Measurements from ENCODE around the gene INTS2. TPM values are rescaled to one million over a fixed set of nuclear protein-coding genes. Genes with fewer than 3 reads are reported as not detected.
"Not testable (repeated sequence)": the region's sequence is repeated elsewhere in the genome, so short reads cannot be mapped to it uniquely, and the experiment has no call there.

INTS2 gene, protein sequence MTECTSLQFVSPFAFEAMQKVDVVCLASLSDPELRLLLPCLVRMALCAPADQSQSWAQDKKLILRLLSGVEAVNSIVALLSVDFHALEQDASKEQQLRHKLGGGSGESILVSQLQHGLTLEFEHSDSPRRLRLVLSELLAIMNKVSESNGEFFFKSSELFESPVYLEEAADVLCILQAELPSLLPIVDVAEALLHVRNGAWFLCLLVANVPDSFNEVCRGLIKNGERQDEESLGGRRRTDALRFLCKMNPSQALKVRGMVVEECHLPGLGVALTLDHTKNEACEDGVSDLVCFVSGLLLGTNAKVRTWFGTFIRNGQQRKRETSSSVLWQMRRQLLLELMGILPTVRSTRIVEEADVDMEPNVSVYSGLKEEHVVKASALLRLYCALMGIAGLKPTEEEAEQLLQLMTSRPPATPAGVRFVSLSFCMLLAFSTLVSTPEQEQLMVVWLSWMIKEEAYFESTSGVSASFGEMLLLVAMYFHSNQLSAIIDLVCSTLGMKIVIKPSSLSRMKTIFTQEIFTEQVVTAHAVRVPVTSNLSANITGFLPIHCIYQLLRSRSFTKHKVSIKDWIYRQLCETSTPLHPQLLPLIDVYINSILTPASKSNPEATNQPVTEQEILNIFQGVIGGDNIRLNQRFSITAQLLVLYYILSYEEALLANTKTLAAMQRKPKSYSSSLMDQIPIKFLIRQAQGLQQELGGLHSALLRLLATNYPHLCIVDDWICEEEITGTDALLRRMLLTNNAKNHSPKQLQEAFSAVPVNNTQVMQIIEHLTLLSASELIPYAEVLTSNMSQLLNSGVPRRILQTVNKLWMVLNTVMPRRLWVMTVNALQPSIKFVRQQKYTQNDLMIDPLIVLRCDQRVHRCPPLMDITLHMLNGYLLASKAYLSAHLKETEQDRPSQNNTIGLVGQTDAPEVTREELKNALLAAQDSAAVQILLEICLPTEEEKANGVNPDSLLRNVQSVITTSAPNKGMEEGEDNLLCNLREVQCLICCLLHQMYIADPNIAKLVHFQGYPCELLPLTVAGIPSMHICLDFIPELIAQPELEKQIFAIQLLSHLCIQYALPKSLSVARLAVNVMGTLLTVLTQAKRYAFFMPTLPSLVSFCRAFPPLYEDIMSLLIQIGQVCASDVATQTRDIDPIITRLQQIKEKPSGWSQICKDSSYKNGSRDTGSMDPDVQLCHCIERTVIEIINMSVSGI
- 18.0 TPM for total RNA-seq

DNA sequence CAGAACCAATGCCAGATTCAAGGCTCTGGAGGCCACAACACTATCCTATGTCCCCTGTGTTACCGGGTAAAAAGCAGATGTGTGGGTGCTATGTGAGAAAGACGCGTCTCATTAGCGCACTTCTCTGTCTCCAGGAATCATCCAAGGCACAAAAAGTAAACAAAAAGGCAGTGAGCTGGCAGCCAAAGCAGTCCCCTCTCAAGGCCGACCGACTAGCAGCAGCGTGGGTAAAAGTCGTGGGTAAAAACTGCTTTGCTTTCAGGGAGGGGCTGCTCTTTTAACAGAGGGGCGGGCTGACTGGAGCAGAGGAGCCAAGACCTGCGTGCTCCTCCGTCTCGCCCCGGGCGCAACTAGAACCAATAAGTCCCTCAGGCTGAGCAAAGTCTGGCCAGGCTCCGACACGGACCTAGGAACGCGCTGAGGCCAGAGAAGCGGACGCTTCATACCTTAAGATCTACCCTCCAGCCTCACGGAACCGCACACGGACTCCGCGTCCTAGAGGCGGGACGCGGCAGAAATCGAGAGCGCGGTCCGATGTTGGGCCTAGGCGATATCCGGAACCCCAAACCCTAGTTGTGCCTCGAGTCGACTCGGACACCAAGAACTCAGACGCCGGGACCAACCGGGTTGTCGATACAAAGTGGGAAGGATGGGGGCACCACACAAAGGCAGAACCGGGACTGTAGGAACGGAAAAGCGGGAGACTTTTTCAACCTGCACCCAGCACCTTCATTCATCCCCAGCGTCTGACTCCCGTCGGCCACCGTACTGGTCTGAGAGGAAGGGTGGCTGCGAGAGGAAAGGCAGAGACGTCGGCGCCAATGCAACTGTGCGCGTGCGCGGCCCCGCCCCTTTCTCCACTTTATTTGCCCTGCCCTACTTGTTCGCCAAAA lies at the start of gene INTS2:
Gene INTS2 (minus strand): TSS at position 775 of the 893 bp plus-strand sequence. CDS start 1,338 bp downstream, outside the sequence.
- peak; percentile 92 for DNase-seq

DNA sequence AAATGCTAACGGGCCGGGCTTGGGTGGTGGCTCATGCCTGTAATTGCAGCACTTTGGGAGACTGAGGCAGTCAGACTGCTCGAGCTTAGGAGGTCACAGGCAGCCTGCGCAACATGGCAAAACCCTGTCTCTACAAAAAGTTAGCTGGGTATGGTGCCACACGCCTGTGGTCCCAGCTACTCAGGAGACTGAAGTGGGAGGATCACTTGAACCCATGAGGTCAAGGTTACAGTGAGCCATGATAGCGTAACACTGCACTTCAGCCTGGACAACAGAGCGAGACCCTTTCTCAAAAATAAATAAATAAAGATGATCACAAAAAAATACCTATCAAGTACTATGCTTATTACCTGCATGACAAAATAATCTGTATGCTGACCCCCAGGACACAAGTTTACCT lies 46.3 kb upstream of the INTS2 start:
- DNase-seq = no peak

DNA sequence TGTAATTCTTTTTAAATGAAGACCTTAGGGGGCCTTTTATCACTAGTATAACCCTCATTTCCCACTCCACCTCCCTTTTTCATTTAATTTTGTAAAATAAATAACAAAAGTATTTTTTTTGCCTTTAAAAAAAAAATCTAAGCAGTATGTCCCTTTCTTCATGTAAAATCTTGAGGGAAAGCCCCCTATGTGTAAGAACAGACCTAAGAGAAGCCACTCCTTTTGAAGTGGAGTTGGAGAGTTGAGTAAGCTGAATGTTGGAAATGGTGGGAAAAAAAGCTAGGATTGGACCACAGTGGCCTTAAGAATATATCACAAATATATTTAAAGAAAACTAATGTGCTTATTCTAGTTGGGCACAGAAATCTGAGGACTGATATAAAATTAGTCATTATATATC lies 44.5 kb upstream of the INTS2 start:
- DNase-seq = no peak

DNA sequence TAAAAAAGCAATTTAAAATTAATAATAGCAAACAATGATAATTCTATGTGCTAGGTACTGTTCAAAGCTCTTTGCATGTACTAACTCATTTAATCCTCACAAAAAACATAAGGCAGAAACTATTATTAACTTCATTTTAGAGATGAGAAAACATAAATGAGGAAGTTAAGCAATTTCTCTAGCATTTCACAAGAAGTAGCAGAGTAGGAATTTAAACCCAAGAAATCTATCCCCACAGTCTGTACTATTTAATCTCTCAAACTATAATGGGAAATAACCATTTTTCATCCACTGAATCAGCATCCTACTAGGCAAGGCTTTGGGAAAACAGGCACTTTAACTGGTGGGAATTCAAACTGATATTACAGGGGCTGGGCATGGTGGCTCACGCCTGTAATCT lies 42.2 kb upstream of the INTS2 start:
- no peak for DNase-seq

DNA sequence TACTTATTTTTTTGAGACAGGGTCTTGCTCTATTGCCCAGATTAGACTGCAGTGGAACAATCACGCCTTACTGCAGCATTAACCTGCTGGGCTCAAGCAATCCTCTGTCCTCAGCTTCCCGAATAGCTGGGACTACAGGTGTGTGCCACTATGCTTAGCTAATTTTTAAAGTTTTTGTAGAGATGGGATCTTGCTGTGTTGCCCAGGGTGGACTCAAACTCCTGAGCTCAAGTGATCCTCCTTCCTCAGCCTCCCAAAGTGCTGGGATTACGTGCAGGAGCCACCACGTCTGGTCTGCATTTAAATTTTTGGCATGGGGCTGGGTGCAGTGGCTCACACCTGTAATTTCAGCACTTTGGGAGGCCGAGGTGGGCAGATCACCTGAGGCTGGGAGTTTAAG lies 41.0 kb upstream of the INTS2 start:
- no peak for DNase-seq

DNA sequence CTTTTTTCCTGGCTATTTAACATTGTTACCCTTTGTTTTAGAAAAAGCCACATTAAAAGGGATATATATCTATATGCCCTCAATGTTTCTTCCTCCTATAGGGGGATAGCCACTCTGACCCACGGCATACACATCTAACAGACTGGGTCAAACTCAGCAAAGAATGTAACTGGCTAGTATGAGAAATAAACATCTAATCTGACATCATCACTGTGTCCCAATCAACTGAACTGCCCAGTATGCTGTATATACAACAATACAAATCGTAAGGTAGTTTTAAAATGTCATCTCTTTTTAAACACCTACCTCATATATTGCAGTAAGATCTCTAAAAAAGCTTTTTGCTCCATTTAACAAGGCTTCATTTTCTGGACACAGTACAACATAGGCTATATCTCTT lies 39.9 kb upstream of the INTS2 start:
- no peak for DNase-seq

DNA sequence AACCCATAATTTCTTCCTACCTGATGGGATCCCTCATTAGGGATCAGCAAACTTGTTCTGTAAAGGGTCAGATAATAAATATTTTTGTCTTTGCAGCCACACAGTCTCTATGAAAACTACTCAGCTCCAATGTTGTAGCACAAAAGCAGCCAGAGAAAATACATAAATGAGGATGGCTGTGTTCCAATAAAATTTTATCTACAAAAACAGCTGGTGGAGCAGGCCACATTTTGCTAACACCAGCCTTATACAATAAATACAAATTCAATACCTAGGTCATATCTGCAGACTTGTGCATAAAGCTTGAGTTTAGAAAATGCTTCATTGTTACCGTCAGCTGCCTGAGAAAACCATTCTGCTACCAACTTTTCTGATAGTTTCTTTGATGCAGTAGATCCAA lies 38.4 kb upstream of the INTS2 start:
- no peak for DNase-seq

DNA sequence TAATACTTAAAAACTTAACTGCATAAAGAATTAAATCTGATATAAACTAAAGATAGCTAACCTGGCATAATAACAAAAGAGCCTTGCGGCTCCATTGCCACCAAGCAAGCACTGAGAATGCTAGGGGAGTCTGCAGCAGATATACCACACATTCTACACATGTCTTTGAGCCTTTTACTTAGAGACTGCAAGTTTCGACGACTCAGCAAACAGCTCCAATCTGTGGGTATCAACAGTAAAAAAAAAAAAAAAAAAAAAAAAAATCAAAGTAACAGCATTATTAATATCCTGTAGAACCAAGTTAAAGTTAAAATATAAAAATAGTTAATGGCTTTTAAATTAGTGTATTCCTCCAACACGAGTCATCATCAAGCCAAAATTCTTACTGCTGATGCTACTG lies 27.8 kb upstream of the INTS2 start:
- no peak for DNase-seq

DNA sequence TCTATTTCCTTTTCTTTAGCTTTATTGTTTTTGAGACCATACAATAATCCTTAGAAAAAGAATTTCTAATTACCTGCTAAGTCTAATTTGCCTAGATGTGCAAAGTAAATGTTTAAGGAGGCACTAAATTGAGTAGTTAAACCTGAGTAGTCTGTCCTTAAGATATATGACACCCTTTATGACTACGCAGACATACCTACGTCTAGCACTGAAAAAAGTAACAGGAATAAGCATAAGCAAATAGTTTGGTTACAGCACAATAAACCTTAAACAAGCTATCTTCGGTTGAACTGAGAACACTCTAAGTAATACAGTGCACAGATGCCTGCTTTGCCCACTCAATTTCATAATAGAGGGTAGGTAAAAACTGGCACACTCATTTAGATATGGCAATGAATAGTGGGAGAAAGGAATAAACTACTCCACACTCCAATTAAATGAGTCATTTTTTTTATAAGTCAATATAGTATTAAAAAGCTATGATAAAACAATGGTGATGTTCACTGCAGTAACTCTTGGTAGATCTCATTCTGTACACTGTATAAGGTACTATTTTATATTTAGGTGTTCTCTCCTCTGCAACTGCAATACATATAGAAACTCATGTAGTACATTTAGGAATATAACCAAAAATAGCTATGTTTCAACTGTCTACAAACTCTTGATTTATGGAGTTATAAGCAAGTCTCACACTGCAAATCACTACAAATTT lies 19.7 kb upstream of the INTS2 start:
- no peak for DNase-seq

DNA sequence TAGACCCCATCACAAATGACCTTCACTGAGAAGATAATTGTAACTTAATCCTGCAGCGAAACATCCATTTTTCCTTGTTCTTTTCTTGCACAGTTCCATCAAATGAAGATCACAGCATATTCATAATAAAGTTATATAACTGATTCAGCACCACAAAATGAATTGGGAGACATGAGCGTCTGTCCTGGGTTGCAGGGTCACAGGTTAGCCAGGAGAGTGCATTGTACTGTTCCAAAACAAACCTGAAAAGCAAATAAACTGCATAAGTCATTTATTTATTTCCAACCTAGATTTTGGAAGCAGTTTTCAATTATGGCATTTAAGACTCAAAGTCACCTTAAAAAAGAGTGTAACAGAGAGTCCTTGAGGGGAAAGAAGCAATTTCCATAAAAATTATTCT lies 18.6 kb upstream of the INTS2 start:
- no peak for DNase-seq

DNA sequence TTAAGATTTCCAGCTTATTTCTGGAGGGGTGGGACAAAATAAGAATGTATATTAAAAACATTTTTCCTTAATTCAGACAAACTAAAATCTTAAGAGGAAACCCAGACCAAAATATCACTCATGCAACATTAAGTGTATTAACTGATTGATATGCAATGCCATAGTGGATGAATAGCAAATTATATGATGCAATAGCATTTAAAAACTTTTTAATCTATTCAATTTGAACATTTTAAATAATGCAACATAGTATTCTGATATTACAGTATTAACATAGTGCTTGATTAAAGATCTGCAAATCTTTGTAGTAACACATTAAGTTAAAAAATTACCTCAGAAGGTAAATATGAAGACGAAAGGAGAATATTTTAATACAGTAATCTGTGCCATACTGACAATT lies 15.3 kb upstream of the INTS2 start:
- no peak for DNase-seq

DNA sequence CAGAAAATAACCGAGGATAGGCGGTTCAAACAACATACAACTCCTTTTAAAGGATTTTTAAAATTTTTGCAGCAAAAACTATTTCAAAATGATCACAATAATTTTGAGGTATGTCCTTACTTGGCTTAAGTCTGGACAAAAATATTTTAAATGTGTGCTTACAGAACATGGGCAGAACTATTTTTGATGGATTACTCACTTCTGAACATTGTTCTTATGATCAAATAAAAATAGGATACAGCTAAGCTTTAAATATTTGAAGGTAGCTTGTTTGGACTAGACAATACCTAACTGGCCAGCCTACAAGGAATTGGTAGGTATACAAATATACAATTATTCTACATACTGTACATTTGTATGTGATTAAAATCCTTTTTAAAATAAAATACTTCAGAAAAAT lies 14.3 kb upstream of the INTS2 start:
- no peak for DNase-seq

DNA sequence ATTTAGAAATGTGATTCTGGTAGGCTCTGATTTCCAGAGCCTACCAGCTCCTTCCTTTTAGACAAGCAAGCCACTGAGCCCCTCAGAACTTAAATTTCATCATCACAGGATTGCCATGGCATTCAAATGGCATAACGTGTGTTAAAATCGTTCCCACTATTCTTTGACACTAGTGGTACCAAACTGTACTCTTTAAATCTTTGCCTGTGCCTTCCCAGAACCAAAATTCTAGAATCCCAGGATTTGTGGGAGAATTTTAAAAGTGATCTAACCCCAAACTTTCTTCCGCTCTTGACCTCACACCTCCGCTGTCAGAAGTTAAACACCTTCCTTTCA lies 287 bp upstream of the INTS2 start:
- no peak for DNase-seq

DNA sequence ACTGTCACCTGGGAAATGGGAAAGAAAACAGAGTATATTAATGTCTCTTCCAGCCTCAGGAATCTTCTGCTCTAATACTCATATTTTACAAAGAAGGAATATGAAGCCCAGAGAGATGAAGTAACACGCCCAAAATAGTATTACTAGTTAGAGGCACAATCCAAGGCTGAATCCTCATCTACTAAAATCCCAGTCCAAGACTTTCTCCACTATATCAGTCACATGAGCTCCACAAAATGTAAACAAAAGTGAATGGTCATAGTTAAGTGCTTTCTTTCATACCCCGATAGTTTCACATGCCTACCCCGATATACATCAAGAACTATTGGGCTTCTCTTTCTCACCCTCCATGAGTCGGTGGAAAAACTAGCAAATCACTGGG lies 965 bp downstream of the INTS2 start:
- peak; percentile 38 for DNase-seq

DNA sequence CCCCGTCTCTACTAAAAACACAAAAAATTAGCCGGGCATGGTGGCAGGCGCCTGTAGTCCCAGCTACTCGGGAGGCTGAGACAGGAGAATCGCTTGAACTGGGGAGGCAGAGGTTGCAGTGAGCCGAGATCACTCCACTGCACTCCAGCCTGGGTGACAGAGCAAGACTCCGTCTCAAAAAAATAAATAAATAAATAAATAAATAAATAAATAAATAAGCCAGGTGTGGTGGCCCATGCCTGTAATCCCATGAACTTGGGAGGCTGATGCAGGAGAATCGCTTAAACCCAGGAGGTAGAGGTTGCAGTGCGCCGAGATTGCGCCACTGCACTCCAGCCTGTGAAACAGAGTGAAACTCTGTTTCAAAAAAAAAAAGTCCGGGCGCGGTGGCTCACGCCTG lies 12.6 kb downstream of the INTS2 start:
- not testable (repeated sequence) for DNase-seq

DNA sequence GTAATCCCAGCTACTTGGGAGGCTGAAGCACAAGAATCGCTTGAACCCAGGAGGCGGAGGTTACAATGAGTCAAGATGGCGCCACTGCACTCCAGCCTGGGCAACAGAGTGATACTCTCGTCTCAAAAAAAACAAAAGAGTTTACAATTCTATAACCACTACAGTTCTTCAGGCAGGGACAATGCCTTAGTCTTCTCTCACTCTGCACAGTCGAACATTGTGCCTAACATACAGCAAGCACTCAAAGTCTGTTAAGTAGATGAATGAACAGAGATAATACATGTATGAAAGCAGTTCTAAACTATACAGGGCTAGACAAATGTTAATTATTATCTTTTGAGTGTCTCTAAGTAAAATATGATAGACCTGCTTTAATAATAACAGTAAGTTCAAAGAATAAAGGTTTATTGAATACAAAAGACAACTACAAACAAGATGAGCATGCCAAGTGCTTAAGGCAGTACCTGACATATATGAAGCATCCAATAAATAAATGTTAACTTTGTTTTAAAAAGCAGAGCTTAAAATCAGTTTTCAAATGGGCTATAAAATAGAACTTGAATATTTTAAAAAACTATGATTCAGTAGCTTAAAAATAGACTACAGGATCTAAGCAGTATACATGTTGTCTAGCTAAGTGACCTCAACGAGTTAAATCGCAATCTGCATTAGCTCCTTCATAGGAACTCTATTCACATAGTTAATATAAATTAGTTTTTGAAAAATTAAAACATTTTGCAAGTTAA lies 19.3 kb downstream of the INTS2 start:
- no peak for DNase-seq

DNA sequence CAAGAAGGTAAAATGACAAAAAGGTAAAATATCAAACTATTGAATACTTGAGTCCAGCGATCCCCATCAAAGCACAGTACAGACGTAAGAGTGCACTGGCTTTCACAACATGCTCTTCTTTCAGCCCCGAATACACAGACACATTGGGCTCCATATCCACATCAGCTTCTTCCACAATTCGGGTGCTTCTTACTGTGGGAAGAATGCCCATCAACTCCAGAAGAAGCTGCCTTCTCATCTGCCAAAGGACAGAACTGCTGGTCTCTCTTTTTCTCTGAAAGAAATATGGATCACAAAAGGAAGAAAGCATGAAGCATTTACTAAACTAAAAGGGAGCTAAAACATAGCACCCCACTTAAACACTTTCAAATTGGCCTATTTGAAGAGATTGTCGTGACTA lies 20.4 kb downstream of the INTS2 start:
- no peak for DNase-seq

DNA sequence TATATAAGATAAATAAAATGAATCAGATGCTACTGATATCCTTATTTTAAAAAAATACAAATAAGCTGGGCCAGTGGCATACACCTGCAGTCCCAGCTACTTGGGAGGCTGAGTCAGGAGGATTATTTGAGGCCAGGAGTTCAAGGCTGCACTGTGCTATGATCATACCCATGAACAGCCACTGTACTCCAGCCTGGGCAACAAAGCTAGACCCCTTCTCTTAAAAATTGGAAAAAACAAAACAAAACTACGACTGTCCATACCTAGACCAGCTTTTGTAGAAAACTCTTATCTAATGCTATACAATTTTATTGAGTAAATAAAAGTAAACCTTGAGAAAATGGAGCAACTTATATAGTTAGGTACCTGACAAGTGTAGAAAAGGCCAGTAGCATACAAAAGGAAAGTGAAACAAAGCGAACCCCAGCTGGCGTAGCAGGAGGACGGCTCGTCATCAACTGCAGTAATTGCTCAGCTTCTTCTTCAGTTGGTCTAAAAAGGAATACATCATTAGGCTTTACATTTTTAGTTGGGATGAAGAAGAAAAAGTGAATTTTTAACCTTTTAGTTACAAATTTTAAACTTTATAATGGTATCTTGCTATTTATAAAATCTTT lies 23.6 kb downstream of the INTS2 start:
- no peak for DNase-seq

DNA sequence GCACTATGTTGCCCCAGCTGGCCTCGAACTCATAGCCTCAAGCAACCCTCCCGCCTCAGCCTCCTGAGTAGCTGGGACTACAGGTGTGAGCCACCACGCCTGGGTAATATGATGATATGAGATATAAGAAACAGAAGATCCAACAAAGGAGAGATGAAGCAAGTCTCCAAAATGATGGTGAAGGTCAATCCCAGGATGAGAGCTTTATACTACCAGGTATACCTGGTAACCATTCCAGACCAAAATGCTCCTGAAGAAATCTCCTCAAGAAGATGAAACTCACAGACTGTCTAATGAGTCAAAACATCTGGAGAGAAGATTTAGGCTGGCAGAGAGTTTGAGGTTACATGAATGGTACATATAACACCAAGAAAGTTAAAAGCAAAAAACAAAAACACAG lies 24.5 kb downstream of the INTS2 start:
- DNase-seq = no peak

DNA sequence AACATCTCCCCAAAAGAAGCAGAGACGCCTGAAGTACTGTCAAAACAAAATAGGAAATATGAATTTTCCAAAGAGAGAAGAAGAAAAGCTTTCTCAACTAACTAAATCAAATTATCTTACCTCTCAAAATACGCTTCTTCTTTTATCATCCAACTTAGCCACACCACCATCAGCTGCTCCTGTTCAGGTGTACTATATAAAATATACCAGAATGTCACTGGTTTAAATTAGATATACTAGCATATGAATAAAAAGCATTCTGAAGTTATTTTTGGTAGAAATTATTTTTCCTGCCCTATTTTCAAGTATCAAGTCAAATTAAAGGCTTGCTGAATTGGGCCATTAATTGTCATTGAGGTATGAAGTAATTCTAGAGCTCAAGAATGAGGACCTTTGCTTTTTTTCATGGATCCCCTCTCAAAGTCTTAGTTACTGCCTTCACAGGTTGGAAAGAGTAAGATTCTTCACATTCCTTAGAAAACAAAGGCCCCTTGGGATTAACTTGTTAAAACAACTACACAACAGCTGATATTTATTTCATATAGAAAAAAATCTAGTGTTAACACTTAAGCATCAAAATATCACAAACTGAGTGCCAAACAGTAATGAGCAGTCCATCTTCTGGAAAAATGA lies 30.1 kb downstream of the INTS2 start:
- DNase-seq = no peak
